Measurements from ENCODE around the gene TCHP. TPM values are rescaled to one million over a fixed set of nuclear protein-coding genes. Genes with fewer than 3 reads are reported as not detected.
A peak's percentile ranks its signal among the peaks of the same experiment; 100 is the strongest.
"Not testable (repeated sequence)": the region's sequence is repeated elsewhere in the genome, so short reads cannot be mapped to it uniquely, and the experiment has no call there.

TCHP gene
- total RNA-seq, 1 donor from 2014 or later = 20.6 TPM

GRCh38 chr12:109860977-109861376 lies 39.1 kb upstream of the TCHP start:
- TF ChIP-seq CTCF (IDR thresholded peaks at IDR 0.05; ENCODE audit: unreplicated experiment) = no peak
- Mint-ChIP-seq H3K27ac (no peak overlapping the region), H3K27me3 (no peaks in the 10 kb centered on the region), H3K9me3 (ENCODE audit: low read depth) (no peaks in the 10 kb centered on the region), H3K4me1 (ENCODE audit: low read depth) (peaks cover 15% of the 10 kb centered on the region), H3K36me3 (ENCODE audit: insufficient read depth) (no peaks in the 10 kb centered on the region), H3K4me3 (ENCODE audit: low read depth) (no peak overlapping the region)
- no peak for DNase-seq (ENCODE audit: low spot score, unreplicated experiment)

DNA sequence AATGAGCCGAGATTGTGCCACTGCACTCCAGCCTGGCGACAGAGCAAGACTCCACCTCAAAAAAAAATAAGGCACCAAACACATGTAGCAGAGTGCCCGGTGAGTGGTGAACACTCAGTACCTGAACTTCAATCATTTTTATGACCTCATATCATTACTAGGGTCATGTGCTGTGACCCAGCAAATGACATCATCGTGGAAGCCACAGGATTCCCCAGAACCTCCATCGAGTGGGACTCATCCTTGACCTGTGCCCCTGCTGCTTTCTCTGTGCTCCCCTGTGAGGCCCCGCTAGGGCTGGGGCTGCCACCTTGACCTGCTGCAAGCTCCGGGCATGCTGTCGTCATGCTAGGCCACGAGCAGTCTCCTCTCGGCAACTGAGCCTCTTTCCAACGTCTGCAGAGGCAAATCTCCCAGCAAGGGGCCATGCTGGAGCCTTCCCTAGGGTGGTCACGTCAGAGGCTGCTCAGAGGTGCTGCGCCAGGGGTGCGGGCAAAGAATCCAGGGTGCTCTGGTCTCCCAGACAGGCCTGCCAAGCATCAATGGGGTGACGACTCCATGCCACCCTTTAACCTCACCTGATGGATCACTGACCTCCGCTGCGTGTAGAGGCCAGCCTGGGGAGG lies 38.3 kb upstream of the TCHP start:
- Mint-ChIP-seq H3K36me3 (ENCODE audit: insufficient read depth) (no peaks in the 10 kb centered on the region), H3K4me1 (ENCODE audit: low read depth) (peaks cover 16% of the 10 kb centered on the region), H3K27me3 (no peaks in the 10 kb centered on the region), H3K27ac (no peak overlapping the region), H3K9me3 (ENCODE audit: low read depth) (no peaks in the 10 kb centered on the region), H3K4me3 (ENCODE audit: low read depth) (no peak overlapping the region)
- TF ChIP-seq CTCF (IDR thresholded peaks at IDR 0.05; ENCODE audit: unreplicated experiment) = no peak
- no peak for DNase-seq (ENCODE audit: low spot score, unreplicated experiment)

GRCh38 chr12:109862491-109862890 lies 37.6 kb upstream of the TCHP start:
- H3K27me3 Mint-ChIP-seq; H3K9me3 Mint-ChIP-seq (ENCODE audit: low read depth); H3K4me3 Mint-ChIP-seq (ENCODE audit: low read depth); DNase-seq (ENCODE audit: low spot score, unreplicated experiment); H3K27ac Mint-ChIP-seq; H3K36me3 Mint-ChIP-seq (ENCODE audit: insufficient read depth): not testable (repeated sequence)
- H3K4me1 Mint-ChIP-seq (ENCODE audit: low read depth) = peaks cover 16% of the 10 kb centered on the region

- no peak overlapping the region for H3K4me3 Mint-ChIP-seq (ENCODE audit: low read depth)
- no peaks in the 10 kb centered on the region for H3K36me3 Mint-ChIP-seq (ENCODE audit: insufficient read depth)
- DNase-seq (ENCODE audit: low spot score, unreplicated experiment) = no peak
- H3K27ac Mint-ChIP-seq = peak overlapping the region; percentile 79
- no peak for TF ChIP-seq CTCF (IDR thresholded peaks at IDR 0.05; ENCODE audit: unreplicated experiment)
- peaks cover 16% of the 10 kb centered on the region for H3K4me1 Mint-ChIP-seq (ENCODE audit: low read depth)
- H3K9me3 Mint-ChIP-seq (ENCODE audit: low read depth) = no peaks in the 10 kb centered on the region
- H3K27me3 Mint-ChIP-seq = no peaks in the 10 kb centered on the region
Measured at GRCh38 chr12:109863847-109864712, 36.0 kb upstream of the TCHP start.

GRCh38 chr12:109864916-109865315 lies 35.2 kb upstream of the TCHP start:
- DNase-seq (ENCODE audit: low spot score, unreplicated experiment) = no peak
- H3K4me3 Mint-ChIP-seq (ENCODE audit: low read depth) = no peak overlapping the region
- no peak for TF ChIP-seq CTCF (IDR thresholded peaks at IDR 0.05; ENCODE audit: unreplicated experiment)

More at GRCh38 chr12:109864916-109865315, 35.2 kb upstream of the TCHP start:
- no peaks in the 10 kb centered on the region for H3K36me3 Mint-ChIP-seq (ENCODE audit: insufficient read depth)
- H3K27me3 Mint-ChIP-seq = no peaks in the 10 kb centered on the region
- H3K27ac Mint-ChIP-seq = peak overlapping the region; percentile 90
- H3K4me1 Mint-ChIP-seq (ENCODE audit: low read depth) = peaks cover 16% of the 10 kb centered on the region
- no peaks in the 10 kb centered on the region for H3K9me3 Mint-ChIP-seq (ENCODE audit: low read depth)

Measured in progenitor cell of endocrine pancreas (in vitro differentiated cells).